SKM-1 (cell line): Measurements from ENCODE around the gene IFT172.
A peak's percentile ranks its signal among the peaks of the same experiment; 100 is the strongest.
"Not testable (repeated sequence)": the region's sequence is repeated elsewhere in the genome, so short reads cannot be mapped to it uniquely, and the experiment has no call there.

Source experiments
- DNase-seq: peaks from one replicate; lab custom pipeline; 2025; ENCODE audit not compliant: unreplicated experiment; lab: John Stamatoyannopoulos, UW

The IFT172 gene

GRCh38 chr2:27489498-27490397, at the start of gene IFT172:
Gene IFT172 (minus strand): TSS chr2:27489743. CDS start chr2:27489653, 90 bp downstream.
- DNase-seq, result peak; percentile 80

GRCh38 chr2:27538839-27539450, 49.4 kb upstream of the IFT172 start:
- DNase-seq, result not testable (repeated sequence)

- DNase-seq, result no peak
Measured at GRCh38 chr2:27537287-27537686, 47.7 kb upstream of the IFT172 start.

- DNase-seq, result no peak
Measured at GRCh38 chr2:27531983-27532382, 42.4 kb upstream of the IFT172 start.

GRCh38 chr2:27527182-27527581, 37.6 kb upstream of the IFT172 start:
- DNase-seq, result no peak

GRCh38 chr2:27522400-27522945, 32.9 kb upstream of the IFT172 start:
- no peak for DNase-seq

GRCh38 chr2:27520316-27520715, 30.8 kb upstream of the IFT172 start:
- DNase-seq, result no peak

GRCh38 chr2:27518782-27519113, 29.2 kb upstream of the IFT172 start:
- DNase-seq, result no peak

- no peak for DNase-seq
Measured at GRCh38 chr2:27518113-27518781, 28.7 kb upstream of the IFT172 start.

GRCh38 chr2:27509326-27509725, 19.8 kb upstream of the IFT172 start:
- DNase-seq, result no peak

- DNase-seq, result no peak
Measured at GRCh38 chr2:27507293-27507692, 17.8 kb upstream of the IFT172 start.

- DNase-seq, result no peak
Measured at GRCh38 chr2:27506587-27506986, 17.0 kb upstream of the IFT172 start.

GRCh38 chr2:27502142-27502541, 12.6 kb upstream of the IFT172 start:
- no peak for DNase-seq

GRCh38 chr2:27501042-27501441, 11.5 kb upstream of the IFT172 start:
- no peak for DNase-seq

GRCh38 chr2:27498975-27499374, 9.4 kb upstream of the IFT172 start:
- no peak for DNase-seq

GRCh38 chr2:27497288-27497627, 7.7 kb upstream of the IFT172 start:
- no peak for DNase-seq

GRCh38 chr2:27496357-27497287, 7.1 kb upstream of the IFT172 start, which contains the start of gene GCKR:
Gene GCKR (plus strand): TSS chr2:27496839. CDS start chr2:27496905, 66 bp downstream.
- no peak for DNase-seq

GRCh38 chr2:27495840-27496356, 6.4 kb upstream of the IFT172 start:
- no peak for DNase-seq

- no peak for DNase-seq
Measured at GRCh38 chr2:27494944-27495554, 5.5 kb upstream of the IFT172 start, which contains the start of gene FNDC4. Gene FNDC4 (minus strand): TSS chr2:27495200. CDS start chr2:27494679, 521 bp downstream.
